Loucy (cell line): ENCODE results near the gene VANGL1.

Experiments used
- H2AFZ ChIP-seq: fragments of 200-600 bp; sonication (generic); 2 replicates; pipeline ENCODE4 v1.6.0; 2016; ENCODE audit warnings: antibody characterized with exemption, mild to moderate bottlenecking, low read length, moderate library complexity
- H3F3A ChIP-seq: fragments of 200-600 bp; 2 replicates; pipeline ENCODE4 v1.6.0; 2016; ENCODE audit warnings: antibody characterized with exemption, low read depth, mild to moderate bottlenecking
- H3K27me3 ChIP-seq: fragments of 200-600 bp; sonication (generic); 2 replicates; pipeline ENCODE4 v1.6.1; 2014; ENCODE audit warnings: low read length, mild to moderate bottlenecking; ENCODE audit not compliant: insufficient read depth, poor library complexity, severe bottlenecking
- H3K36me3 ChIP-seq: fragments of 200-600 bp; sonication (generic); 2 replicates; pipeline ENCODE4 v1.6.1; 2016; ENCODE audit warnings: low read length; ENCODE audit not compliant: insufficient read depth
- H3K4me1 ChIP-seq: fragments of 200-600 bp; sonication (generic); 2 replicates; pipeline ENCODE4 v1.5.1; 2014; ENCODE audit warnings: low read length, mild to moderate bottlenecking; ENCODE audit not compliant: insufficient read depth, poor library complexity, severe bottlenecking
- H3K4me2 ChIP-seq: fragments of 200-600 bp; sonication (generic); 2 replicates; pipeline ENCODE4 v1.6.0; 2014; ENCODE audit warnings: antibody characterized with exemption, low read length, low read depth, mild to moderate bottlenecking; ENCODE audit not compliant: poor library complexity, severe bottlenecking
- H3K4me3 ChIP-seq: fragments of 200-600 bp; sonication (generic); 2 replicates; pipeline ENCODE4 v1.5.1; 2014; ENCODE audit warnings: low read length, mild to moderate bottlenecking, mixed read lengths; ENCODE audit not compliant: poor library complexity, severe bottlenecking
- H3K79me2 ChIP-seq: fragments of 200-600 bp; sonication (generic); 2 replicates; pipeline ENCODE4 v1.6.1; 2014; ENCODE audit warnings: low read length; ENCODE audit not compliant: insufficient read depth
- H3K9ac ChIP-seq: fragments of 200-600 bp; sonication (generic); 2 replicates; pipeline ENCODE4 v1.6.0; 2014; ENCODE audit warnings: mild to moderate bottlenecking, low read depth, low read length, moderate library complexity; ENCODE audit not compliant: poor library complexity, severe bottlenecking
- H3K9me2 ChIP-seq: fragments of 200-600 bp; sonication (generic); replicated peaks from 2 replicates; pipeline ENCODE4 v1.6.1; 2016; ENCODE audit warnings: low read depth, low read length, mixed read lengths
- H3K9me3 ChIP-seq: fragments of 200-600 bp; sonication (generic); 2 replicates; pipeline ENCODE4 v1.6.1; 2014; ENCODE audit warnings: mild to moderate bottlenecking, antibody characterized with exemption, low read length, low read depth; ENCODE audit not compliant: insufficient read depth
- H4K20me1 ChIP-seq: fragments of 200-600 bp; sonication (generic); 2 replicates; pipeline ENCODE4 v1.6.0; 2014; ENCODE audit warnings: antibody characterized with exemption, low read length, mild to moderate bottlenecking; ENCODE audit not compliant: insufficient read depth, poor library complexity, severe bottlenecking
- EZH2phosphoT487 ChIP-seq: fragments of 200-600 bp; IDR thresholded peaks from 2 replicates; pipeline ENCODE4 v1.6.1; 2018; ENCODE audit warnings: antibody characterized with exemption, mild to moderate bottlenecking, moderate library complexity, borderline replicate concordance
- TF ChIP-seq, protein P1 (sequence below): fragments of 200-600 bp; sonication (generic); conservative IDR thresholded peaks from 2 replicates; pipeline ENCODE4 v1.5.1; 2014; ENCODE audit warnings: mild to moderate bottlenecking, antibody characterized with exemption, low read length

The VANGL1 gene

GRCh38 chr1:115729756-115730155 is 88.0 kb downstream of the VANGL1 start:
- no peaks in the 10 kb centered on the region for H3K36me3 ChIP-seq
- no peaks in the 10 kb centered on the region for H4K20me1 ChIP-seq
- no peak overlapping the region for H2AFZ ChIP-seq
- no peaks in the 10 kb centered on the region for H3K27me3 ChIP-seq
- no peaks in the 10 kb centered on the region for H3F3A ChIP-seq
- no peak for TF ChIP-seq EZH2phosphoT487
- TF ChIP-seq, protein P1, sequence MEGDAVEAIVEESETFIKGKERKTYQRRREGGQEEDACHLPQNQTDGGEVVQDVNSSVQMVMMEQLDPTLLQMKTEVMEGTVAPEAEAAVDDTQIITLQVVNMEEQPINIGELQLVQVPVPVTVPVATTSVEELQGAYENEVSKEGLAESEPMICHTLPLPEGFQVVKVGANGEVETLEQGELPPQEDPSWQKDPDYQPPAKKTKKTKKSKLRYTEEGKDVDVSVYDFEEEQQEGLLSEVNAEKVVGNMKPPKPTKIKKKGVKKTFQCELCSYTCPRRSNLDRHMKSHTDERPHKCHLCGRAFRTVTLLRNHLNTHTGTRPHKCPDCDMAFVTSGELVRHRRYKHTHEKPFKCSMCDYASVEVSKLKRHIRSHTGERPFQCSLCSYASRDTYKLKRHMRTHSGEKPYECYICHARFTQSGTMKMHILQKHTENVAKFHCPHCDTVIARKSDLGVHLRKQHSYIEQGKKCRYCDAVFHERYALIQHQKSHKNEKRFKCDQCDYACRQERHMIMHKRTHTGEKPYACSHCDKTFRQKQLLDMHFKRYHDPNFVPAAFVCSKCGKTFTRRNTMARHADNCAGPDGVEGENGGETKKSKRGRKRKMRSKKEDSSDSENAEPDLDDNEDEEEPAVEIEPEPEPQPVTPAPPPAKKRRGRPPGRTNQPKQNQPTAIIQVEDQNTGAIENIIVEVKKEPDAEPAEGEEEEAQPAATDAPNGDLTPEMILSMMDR: no peak
- H3K9me2 ChIP-seq: no peaks in the 10 kb centered on the region
- no peaks in the 10 kb centered on the region for H3K9me3 ChIP-seq
- no peak overlapping the region for H3K9ac ChIP-seq
- H3K4me3 ChIP-seq: no peak overlapping the region
- no peaks in the 10 kb centered on the region for H3K79me2 ChIP-seq
- no peaks in the 10 kb centered on the region for H3K4me1 ChIP-seq
- no peak overlapping the region for H3K4me2 ChIP-seq

DNA sequence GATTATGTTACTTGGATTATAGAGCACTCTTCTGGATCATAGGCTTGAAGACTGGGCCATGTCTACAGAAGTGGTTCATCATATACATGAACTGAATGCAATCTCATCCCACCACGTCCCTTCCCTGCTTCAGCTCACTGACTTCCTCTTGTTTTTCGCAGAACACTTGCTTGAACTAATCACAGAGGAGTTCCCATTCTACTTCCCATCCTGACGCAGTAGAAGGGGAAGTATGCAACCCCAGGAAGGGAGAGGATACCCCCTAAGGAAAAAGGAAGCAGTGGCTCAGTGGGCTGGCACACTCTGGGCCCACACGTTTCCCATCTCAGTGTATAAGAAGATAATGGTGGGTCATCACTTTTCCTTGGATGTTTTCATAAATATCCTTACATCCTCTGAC is 90.5 kb downstream of the VANGL1 start:
- Histone ChIP-seq H3K79me2 (no peaks in the 10 kb centered on the region), H3K36me3 (no peaks in the 10 kb centered on the region), H3K27me3 (no peaks in the 10 kb centered on the region), H3K4me1 (no peaks in the 10 kb centered on the region), H3K9me2 (no peaks in the 10 kb centered on the region), H3K4me2 (no peak overlapping the region), H3K9ac (no peak overlapping the region), H3K4me3 (no peak overlapping the region), H3K9me3 (no peaks in the 10 kb centered on the region), H4K20me1 (no peaks in the 10 kb centered on the region), H2AFZ (no peak overlapping the region), H3F3A (no peaks in the 10 kb centered on the region)
- TF ChIP-seq EZH2phosphoT487: no peak
- TF ChIP-seq, protein P1: no peak

- no peaks in the 10 kb centered on the region for H3K36me3 ChIP-seq
- H3F3A ChIP-seq: no peaks in the 10 kb centered on the region
- no peak overlapping the region for H3K4me3 ChIP-seq
- no peaks in the 10 kb centered on the region for H3K9me2 ChIP-seq
- no peaks in the 10 kb centered on the region for H3K9me3 ChIP-seq
- H2AFZ ChIP-seq: no peak overlapping the region
- no peak overlapping the region for H3K9ac ChIP-seq
- H3K27me3 ChIP-seq: no peaks in the 10 kb centered on the region
- no peak overlapping the region for H3K4me2 ChIP-seq
- no peaks in the 10 kb centered on the region for H3K79me2 ChIP-seq
- no peaks in the 10 kb centered on the region for H4K20me1 ChIP-seq
- H3K4me1 ChIP-seq: no peaks in the 10 kb centered on the region
- TF ChIP-seq, protein P1: no peak
- TF ChIP-seq EZH2phosphoT487: no peak
These were observed 99.0 kb downstream of the VANGL1 start for GRCh38 chr1:115740811-115741210.
